GM15510 (cell line): Measurements from ENCODE around the gene MX1.

Experiments
- POLR2A ChIP-seq: IDR thresholded peaks from 3 replicates; pipeline ENCODE4 v1.6.1; 2011; ENCODE audit warnings: borderline replicate concordance; ENCODE audit not compliant: insufficient read length; ENCODE audit errors: extremely low read depth

Gene MX1

DNA sequence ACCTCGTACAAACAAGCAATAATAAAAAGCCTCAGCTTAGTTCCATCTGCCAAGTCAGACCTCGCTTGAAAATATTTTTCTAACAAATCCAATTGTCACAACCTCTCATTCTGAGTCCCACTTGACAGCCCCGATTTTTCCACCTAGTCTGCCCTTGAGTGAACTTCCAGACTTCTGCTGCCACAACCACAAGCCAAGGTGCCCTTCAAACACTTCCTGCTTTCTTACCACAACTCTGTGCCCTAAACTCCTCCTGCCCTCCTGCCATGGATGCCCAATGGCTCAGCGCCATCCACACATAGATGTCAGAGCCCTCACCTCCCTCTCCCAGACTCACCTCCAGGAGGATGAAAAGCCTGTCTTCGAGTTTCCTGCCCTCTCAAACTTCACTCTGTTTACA is 78.0 kb downstream of the MX1 start:
- no peak for TF ChIP-seq POLR2A

DNA sequence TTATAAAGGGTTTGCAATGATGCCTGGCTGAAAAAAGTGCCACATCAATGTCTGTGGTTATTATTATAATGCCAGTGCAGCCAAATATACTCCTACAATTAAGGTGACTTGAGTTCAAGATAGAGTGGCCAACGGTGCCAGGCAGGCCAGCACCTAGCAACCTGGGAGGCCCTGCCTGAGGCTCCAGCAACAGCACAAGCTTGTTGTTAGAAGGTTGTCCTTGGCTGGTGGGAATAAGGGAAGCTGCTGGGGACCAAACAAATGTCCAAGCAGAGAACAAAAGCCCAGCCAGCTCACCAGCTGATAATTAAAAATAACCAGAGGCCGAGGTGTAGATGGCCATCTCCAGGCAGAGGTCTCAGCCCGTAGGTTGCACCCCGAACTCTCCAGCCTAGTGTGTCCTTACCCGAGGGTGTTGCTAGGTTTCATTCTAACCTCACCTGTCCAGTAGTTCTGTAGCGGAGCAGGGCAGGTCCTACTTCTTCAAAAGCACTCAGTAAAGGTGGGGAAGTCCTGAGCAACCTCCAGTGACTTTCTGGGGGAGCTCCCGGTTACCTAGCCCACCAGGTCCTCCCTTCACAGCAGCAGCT is 80.1 kb downstream of the MX1 start:
- no peak for TF ChIP-seq POLR2A

DNA sequence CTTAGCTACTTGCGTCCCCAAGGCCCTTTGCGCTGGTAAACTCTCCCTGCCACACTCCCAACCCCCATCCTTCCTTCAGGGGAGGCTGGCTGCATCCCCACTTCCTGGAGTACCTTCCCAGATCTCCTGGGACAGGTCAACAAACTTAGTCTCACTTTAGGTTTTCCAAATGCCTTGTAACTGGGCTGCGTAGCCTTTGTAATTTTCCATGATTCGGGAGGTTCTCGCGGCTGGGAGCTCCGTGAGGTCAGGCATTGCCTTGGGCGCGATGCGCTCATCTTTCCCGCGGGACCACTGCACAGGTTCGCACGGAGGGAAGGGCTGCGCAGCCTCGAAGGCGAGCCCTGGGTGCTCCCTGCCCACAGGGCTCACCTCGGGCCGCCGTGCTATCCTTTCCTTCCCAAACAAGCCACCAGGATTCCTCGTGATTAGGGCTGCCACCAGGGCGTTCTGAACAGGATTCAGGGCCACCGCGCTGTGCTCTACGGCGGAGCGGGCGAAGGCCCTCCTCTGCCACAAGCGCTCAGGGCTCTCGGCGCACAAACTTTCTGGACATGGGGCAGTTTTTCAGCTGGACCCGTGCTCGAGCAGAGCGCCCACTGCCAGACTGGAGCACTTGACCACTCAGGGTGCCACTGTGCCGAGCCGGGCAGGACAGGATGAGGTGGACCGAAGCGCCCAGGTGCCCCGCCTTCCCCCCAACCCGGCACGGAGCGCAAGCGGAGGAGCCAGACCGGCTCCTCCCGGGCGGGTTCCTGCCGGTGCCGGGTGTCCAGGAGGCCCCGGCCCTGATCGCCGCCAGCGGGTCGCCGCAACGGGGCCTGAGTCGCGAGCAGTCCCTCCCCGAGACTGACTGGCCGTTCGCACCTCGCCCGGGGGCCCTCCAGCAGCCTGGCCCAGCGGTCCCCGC is 80.8 kb downstream of the MX1 start:
- TF ChIP-seq POLR2A: no peak

DNA sequence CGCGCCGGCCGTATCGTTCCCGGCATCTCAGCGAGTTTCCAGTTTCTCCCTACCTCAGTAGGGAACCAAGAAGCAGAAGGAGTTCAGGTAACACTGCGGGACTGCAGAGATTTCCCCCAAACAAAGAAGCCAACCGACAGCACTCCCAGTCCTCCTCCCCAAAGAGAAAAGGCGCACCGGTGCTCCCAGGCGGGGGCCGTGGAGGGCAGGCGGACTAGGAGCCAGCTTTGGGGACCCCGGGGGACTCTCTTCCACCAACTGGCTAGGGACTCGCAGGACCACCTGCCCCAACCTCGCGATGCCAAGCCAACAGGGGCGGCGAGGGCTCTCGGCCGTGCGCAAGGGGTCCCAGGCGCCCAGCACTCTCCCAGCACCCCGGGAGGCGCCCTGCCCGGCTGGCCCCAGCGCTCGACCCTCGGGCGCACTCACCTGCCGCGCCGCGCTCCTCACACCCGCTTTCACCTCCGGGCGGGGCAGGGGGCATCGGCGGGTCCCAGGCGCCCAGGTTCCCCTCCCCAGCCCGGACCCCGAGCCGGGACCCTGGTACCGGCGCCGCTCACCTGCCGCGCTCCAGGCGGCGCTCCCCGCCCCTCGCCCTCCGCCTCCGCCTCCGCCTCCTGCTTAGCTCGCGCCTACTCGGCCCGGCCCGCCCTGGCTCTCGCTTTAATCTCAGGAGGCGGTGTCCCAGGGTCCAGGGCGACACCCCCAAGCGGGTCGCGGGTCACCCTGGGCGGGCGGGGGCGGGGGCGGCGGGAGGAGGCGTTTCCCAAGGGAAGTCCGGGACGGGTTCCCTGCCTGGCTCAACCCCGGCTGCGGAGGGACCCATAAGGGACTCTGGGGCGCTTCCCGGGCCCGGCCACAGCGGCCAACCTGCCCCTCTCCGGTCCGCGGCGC is 81.7 kb downstream of the MX1 start, which contains the start of gene TMPRSS2:
TMPRSS2 (minus strand) TSS at position 638 of the 894 bp plus-strand sequence. CDS start 10,025 bp downstream, outside the sequence.
- TF ChIP-seq POLR2A: no peak

DNA sequence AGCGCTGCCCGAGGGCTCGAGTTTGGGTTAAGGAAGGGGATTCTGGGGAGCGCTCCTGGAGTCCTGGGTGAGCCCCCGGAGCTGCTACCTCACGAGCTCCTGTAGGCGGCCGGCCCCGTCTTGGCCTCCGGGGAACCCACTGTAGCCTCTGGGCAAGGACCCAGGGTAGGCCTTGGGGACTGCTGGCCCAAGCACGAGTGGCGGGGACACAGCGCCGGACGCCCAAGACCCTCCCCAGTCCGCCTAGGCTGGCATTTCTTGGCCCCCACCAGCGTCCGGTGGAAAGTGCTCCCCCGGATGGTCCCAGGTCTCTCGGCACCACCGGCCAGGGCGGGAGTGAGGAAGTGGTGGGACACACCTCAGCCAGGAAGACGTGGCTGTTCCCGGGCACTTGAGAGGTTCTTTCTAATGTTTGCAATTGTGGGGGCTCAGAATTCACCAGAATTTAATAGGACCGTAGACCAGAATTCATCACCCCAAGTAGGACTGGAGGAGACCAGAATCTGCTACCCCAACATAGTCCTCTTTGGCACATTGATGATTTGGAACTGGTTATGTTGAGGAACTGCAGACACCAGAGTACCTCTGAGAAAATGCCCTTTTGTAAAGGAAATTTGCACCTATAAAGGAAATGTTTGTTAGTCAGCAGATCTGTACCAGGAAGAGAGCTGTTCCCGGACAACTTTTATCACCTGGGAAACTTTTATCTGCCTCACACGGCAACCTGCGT is 82.5 kb downstream of the MX1 start:
- TF ChIP-seq POLR2A: no peak
